Mesendoderm (in vitro differentiated cells): Measurements from ENCODE around the gene VIPR2.

Source experiments
- DNase-seq: peaks from one replicate; pipeline ENCODE4 v3.0.0; 2013
- H2AK5ac ChIP-seq: 2 replicates; pipeline ENCODE4 v1.6.1; 2013; ENCODE audit warnings: low read length, inconsistent platforms
- H2BK120ac ChIP-seq: 2 replicates; pipeline ENCODE4 v1.6.1; 2013; ENCODE audit warnings: low read depth, mild to moderate bottlenecking, low read length, moderate library complexity, mixed read lengths
- H2BK15ac ChIP-seq: replicated peaks from 2 replicates; pipeline ENCODE4 v1.6.1; 2013; ENCODE audit warnings: low read depth, mild to moderate bottlenecking, moderate library complexity
- H2BK5ac ChIP-seq: 2 replicates; pipeline ENCODE4 v1.6.1; 2013; ENCODE audit warnings: low read length, inconsistent platforms
- H3K18ac ChIP-seq: 2 replicates; pipeline ENCODE4 v1.6.1; 2013; ENCODE audit warnings: mild to moderate bottlenecking, low read length, mixed read lengths
- H3K23ac ChIP-seq: one replicate; pipeline ENCODE4 v1.6.1; 2013; ENCODE audit warnings: low read length
- H3K27ac ChIP-seq: 2 replicates; pipeline ENCODE4 v1.5.1; 2013; ENCODE audit warnings: low read depth, mild to moderate bottlenecking, inconsistent platforms, low read length, moderate library complexity
- H3K27me3 ChIP-seq: 2 replicates; pipeline ENCODE4 v1.6.1; 2013; ENCODE audit warnings: low read length, control low read depth, mild to moderate bottlenecking, inconsistent platforms; ENCODE audit not compliant: insufficient read depth, poor library complexity
- H3K36me3 ChIP-seq: 2 replicates; pipeline ENCODE4 v1.6.1; 2013; ENCODE audit warnings: low read length, inconsistent platforms; ENCODE audit not compliant: control insufficient read depth, insufficient read depth
- H3K4ac ChIP-seq: one replicate; pipeline ENCODE4 v1.6.1; 2013; ENCODE audit warnings: low read depth, mild to moderate bottlenecking, low read length, moderate library complexity
- H3K4me1 ChIP-seq: 2 replicates; pipeline ENCODE4 v1.6.1; 2013; ENCODE audit warnings: low read depth, low read length, inconsistent platforms; ENCODE audit not compliant: control insufficient read depth
- H3K4me2 ChIP-seq: 2 replicates; pipeline ENCODE4 v1.6.1; 2013; ENCODE audit warnings: low read length
- H3K4me3 ChIP-seq: 2 replicates; pipeline ENCODE4 v1.5.1; 2013; ENCODE audit warnings: mild to moderate bottlenecking, low read length
- H3K56ac ChIP-seq: one replicate; pipeline ENCODE4 v1.6.1; 2013; ENCODE audit warnings: low read length
- H3K79me1 ChIP-seq: 2 replicates; pipeline ENCODE4 v1.6.1; 2013; ENCODE audit warnings: low read length, inconsistent platforms
- H3K79me2 ChIP-seq: 2 replicates; pipeline ENCODE4 v1.6.1; 2013; ENCODE audit warnings: mild to moderate bottlenecking, low read length; ENCODE audit not compliant: control insufficient read depth, insufficient read depth
- H3K9ac ChIP-seq: 2 replicates; pipeline ENCODE4 v1.6.1; 2013; ENCODE audit warnings: low read length, inconsistent platforms
- H4K5ac ChIP-seq: one replicate; pipeline ENCODE4 v1.6.1; 2013; ENCODE audit warnings: low read length
- H4K8ac ChIP-seq: one replicate; pipeline ENCODE4 v1.6.1; 2013; ENCODE audit warnings: low read depth, mild to moderate bottlenecking, control low read depth, low read length, moderate library complexity
- WGBS: extraction: QIAGEN DNeasy Blood & Tissue Kit; methylation state at CpG from one replicate; pipeline ENCODE4 v1.1.7; 2013; ENCODE audit warnings: low lambda C conversion rate, missing lambda C conversion rate; ENCODE audit not compliant: insufficient coverage; ENCODE audit errors: extremely low coverage; 5-methylcytosine and 5-hydroxymethylcytosine counted together

Gene VIPR2

GRCh38 chr7:159035571-159036073, 109.0 kb downstream of the VIPR2 start:
- Histone ChIP-seq H4K8ac (no peak overlapping the region), H3K56ac (no peak overlapping the region), H3K36me3 (no peaks in the 10 kb centered on the region), H2BK120ac (no peak overlapping the region), H3K79me1 (no peaks in the 10 kb centered on the region), H3K4me3 (no peak overlapping the region), H4K5ac (no peak overlapping the region), H3K4ac (no peak overlapping the region), H3K4me2 (no peak overlapping the region), H2BK15ac (no peak overlapping the region), H3K18ac (no peak overlapping the region), H3K27ac (no peak overlapping the region), H3K23ac (no peak overlapping the region), H3K9ac (no peak overlapping the region), H3K27me3 (no peaks in the 10 kb centered on the region), H2AK5ac (no peak overlapping the region), H3K79me2 (no peaks in the 10 kb centered on the region), H2BK5ac (no peak overlapping the region), H3K4me1 (no peaks in the 10 kb centered on the region)
- no CpG with 5 or more reads among the region's 21 CpGs for WGBS
- DNase-seq: no peak

- Histone ChIP-seq H3K36me3 (no peaks in the 10 kb centered on the region), H2BK120ac (no peak overlapping the region), H3K79me2 (no peaks in the 10 kb centered on the region), H3K4ac (no peak overlapping the region), H3K9ac (no peak overlapping the region), H4K5ac (no peak overlapping the region), H2BK5ac (no peak overlapping the region), H3K18ac (no peak overlapping the region), H3K79me1 (no peaks in the 10 kb centered on the region), H3K23ac (no peak overlapping the region), H2AK5ac (no peak overlapping the region), H3K56ac (no peak overlapping the region), H3K4me2 (no peak overlapping the region), H3K4me1 (no peaks in the 10 kb centered on the region), H3K4me3 (no peak overlapping the region), H4K8ac (no peak overlapping the region), H3K27me3 (no peaks in the 10 kb centered on the region), H3K27ac (no peak overlapping the region), H2BK15ac (no peak overlapping the region)
- no CpG with 5 or more reads among the region's 9 CpGs for WGBS
- DNase-seq: no peak
These were observed 109.7 kb downstream of the VIPR2 start for GRCh38 chr7:159034988-159035387.

- no peak overlapping the region for H2BK15ac ChIP-seq
- no peak for DNase-seq
- H3K4ac ChIP-seq: no peak overlapping the region
- no peak overlapping the region for H4K5ac ChIP-seq
- WGBS: no CpG with 5 or more reads among the region's 10 CpGs
- H3K79me1 ChIP-seq: no peaks in the 10 kb centered on the region
- no peak overlapping the region for H3K18ac ChIP-seq
- H3K27ac ChIP-seq: no peak overlapping the region
- H3K4me3 ChIP-seq: no peak overlapping the region
- H3K27me3 ChIP-seq: no peaks in the 10 kb centered on the region
- H2AK5ac ChIP-seq: no peak overlapping the region
- no peak overlapping the region for H3K23ac ChIP-seq
- H3K56ac ChIP-seq: no peak overlapping the region
- H3K4me1 ChIP-seq: no peaks in the 10 kb centered on the region
- H2BK120ac ChIP-seq: no peak overlapping the region
- no peak overlapping the region for H3K4me2 ChIP-seq
- H2BK5ac ChIP-seq: no peak overlapping the region
- H3K36me3 ChIP-seq: no peaks in the 10 kb centered on the region
- H3K79me2 ChIP-seq: no peaks in the 10 kb centered on the region
- H3K9ac ChIP-seq: no peak overlapping the region
- no peak overlapping the region for H4K8ac ChIP-seq
These were observed 110.3 kb downstream of the VIPR2 start for GRCh38 chr7:159034394-159034793.

- Histone ChIP-seq H3K4me3 (no peak overlapping the region), H3K9ac (no peak overlapping the region), H3K4me2 (no peak overlapping the region), H3K79me1 (no peaks in the 10 kb centered on the region), H2AK5ac (no peak overlapping the region), H2BK5ac (no peak overlapping the region), H3K79me2 (no peaks in the 10 kb centered on the region), H3K27ac (no peak overlapping the region), H3K4ac (no peak overlapping the region), H4K5ac (no peak overlapping the region), H3K56ac (no peak overlapping the region), H3K18ac (no peak overlapping the region), H2BK120ac (no peak overlapping the region), H3K23ac (no peak overlapping the region), H3K36me3 (no peaks in the 10 kb centered on the region), H3K27me3 (no peaks in the 10 kb centered on the region), H3K4me1 (no peaks in the 10 kb centered on the region), H2BK15ac (no peak overlapping the region), H4K8ac (no peak overlapping the region)
- DNase-seq: no peak
- no CpG with 5 or more reads among the region's 16 CpGs for WGBS
These were observed 110.7 kb downstream of the VIPR2 start for GRCh38 chr7:159033956-159034355.

GRCh38 chr7:159033473-159033825, 111.2 kb downstream of the VIPR2 start:
- Histone ChIP-seq H3K79me2 (no peaks in the 10 kb centered on the region), H2AK5ac (no peak overlapping the region), H4K8ac (no peak overlapping the region), H3K23ac (no peak overlapping the region), H3K4me3 (no peak overlapping the region), H4K5ac (no peak overlapping the region), H3K27ac (no peak overlapping the region), H3K27me3 (no peaks in the 10 kb centered on the region), H3K79me1 (no peaks in the 10 kb centered on the region), H2BK120ac (no peak overlapping the region), H3K4me1 (no peaks in the 10 kb centered on the region), H2BK5ac (no peak overlapping the region), H3K9ac (no peak overlapping the region), H2BK15ac (no peak overlapping the region), H3K56ac (no peak overlapping the region), H3K4me2 (no peak overlapping the region), H3K18ac (no peak overlapping the region), H3K36me3 (no peaks in the 10 kb centered on the region), H3K4ac (no peak overlapping the region)
- WGBS: no CpG with 5 or more reads among the region's 5 CpGs
- no peak for DNase-seq

GRCh38 chr7:159032753-159033472, 111.8 kb downstream of the VIPR2 start:
- no peak overlapping the region for H2AK5ac ChIP-seq
- H3K4ac ChIP-seq: no peak overlapping the region
- H2BK5ac ChIP-seq: no peak overlapping the region
- no peak overlapping the region for H3K27ac ChIP-seq
- no peaks in the 10 kb centered on the region for H3K79me2 ChIP-seq
- no peaks in the 10 kb centered on the region for H3K36me3 ChIP-seq
- no peaks in the 10 kb centered on the region for H3K27me3 ChIP-seq
- H3K23ac ChIP-seq: no peak overlapping the region
- H3K56ac ChIP-seq: no peak overlapping the region
- H3K18ac ChIP-seq: no peak overlapping the region
- no peak overlapping the region for H4K5ac ChIP-seq
- H3K79me1 ChIP-seq: no peaks in the 10 kb centered on the region
- no peak overlapping the region for H3K4me2 ChIP-seq
- H3K4me3 ChIP-seq: no peak overlapping the region
- H3K4me1 ChIP-seq: no peaks in the 10 kb centered on the region
- H2BK120ac ChIP-seq: no peak overlapping the region
- WGBS: no CpG with 5 or more reads among the region's 13 CpGs
- DNase-seq: no peak
- H2BK15ac ChIP-seq: no peak overlapping the region
- H4K8ac ChIP-seq: no peak overlapping the region
- no peak overlapping the region for H3K9ac ChIP-seq
